ENCODE data around the gene CCDC63. TPM values are rescaled to one million over a fixed set of nuclear protein-coding genes. Genes with fewer than 3 reads are reported as not detected.

Gene CCDC63
- total and polyA plus RNA-seq, 9 of the 15 experiments (the other 6 are each of a cell fraction or from before 2014, with no cell fraction given): not detected

DNA sequence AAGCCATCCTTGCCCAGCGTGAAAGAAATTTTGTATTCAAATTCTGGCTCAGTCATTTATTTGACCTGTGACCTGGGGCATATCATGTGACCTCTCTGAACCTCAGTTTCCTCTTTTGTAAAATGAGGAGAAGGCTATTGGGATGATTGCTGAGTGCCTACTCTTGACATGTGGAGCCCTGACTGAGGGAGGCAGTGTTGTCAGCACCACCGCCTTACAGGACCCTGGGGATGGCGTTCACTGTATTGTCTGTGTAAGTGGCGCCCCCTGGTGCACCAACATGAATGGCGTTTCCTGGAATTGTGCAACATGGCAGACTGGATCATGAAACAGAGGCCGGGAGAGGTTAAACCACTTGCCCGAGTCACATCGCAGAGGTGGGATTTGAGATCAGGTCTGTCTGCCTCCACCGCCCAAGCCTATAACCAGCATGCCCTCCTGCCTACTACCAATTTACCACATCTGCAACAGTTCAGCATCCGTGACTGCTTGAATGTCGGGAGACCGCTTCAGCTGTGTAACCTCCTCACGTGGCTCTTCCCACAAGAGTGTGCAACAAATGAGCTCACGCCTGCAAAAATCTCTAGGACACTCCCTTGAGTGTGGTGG, 20.1 kb upstream of the CCDC63 start (continued):
- TF ChIP-seq E2F8 (IDR thresholded peaks at IDR 0.05; ENCODE audit: low read depth, partially characterized antibody): no peak
- TF ChIP-seq POLR2H (tag; IDR thresholded peaks at IDR 0.05; ENCODE audit: low read depth): no peak
- no peak for TF ChIP-seq ELK1 (CRISPR knock-in tag; IDR thresholded peaks at IDR 0.05)
- TF ChIP-seq ID3 (CRISPR knock-in tag; IDR thresholded peaks at IDR 0.05): no peak
- TF ChIP-seq ID3 (tag; IDR thresholded peaks at IDR 0.05): peak; percentile 36; the same call in 1 of the 2 replicates
- TF ChIP-seq HNRNPLL (IDR thresholded peaks at IDR 0.05; ENCODE audit: low read depth, low read length, poor library complexity, severe bottlenecking): no peak
- TF ChIP-seq HNRNPH1 (optimal IDR thresholded peaks at IDR 0.05; ENCODE audit: low read depth, low read length): no peak
- TF ChIP-seq, protein P1, sequence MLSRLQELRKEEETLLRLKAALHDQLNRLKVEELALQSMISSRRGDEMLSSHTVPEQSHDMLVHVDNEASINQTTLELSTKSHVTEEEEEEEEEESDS (CRISPR knock-in tag; IDR thresholded peaks at IDR 0.05): no peak
- TF ChIP-seq CHCHD3 (CRISPR knock-in tag; IDR thresholded peaks at IDR 0.05): no peak
- TF ChIP-seq CEBPB (tag; IDR thresholded peaks at IDR 0.05): peak; percentile 100
- TF ChIP-seq NCOA6 (IDR thresholded peaks at IDR 0.05): no peak
- TF ChIP-seq SMARCE1 (IDR thresholded peaks at IDR 0.05): no peak

Data from K562 (cell line).